NCI-H82 (cell line): ENCODE results near the gene ABTB2.

Experiments used
- DNase-seq: peaks from one replicate; lab custom pipeline; 2025; lab: John Stamatoyannopoulos, UW

Gene ABTB2

GRCh38 chr11:34105079-34105956, 252.5 kb downstream of the ABTB2 start, which contains the start of gene NAT10:
Gene NAT10 (plus strand): TSS chr11:34105629. CDS start chr11:34108226, 2,597 bp downstream.
- DNase-seq = peak; percentile 99

GRCh38 chr11:34104680-34105078, 253.1 kb downstream of the ABTB2 start:
- DNase-seq = no peak
